Activated T-cell treated with anti-CD3 and anti-CD28 coated beads for 24 hours (primary cell): Measurements from ENCODE around the gene LRRC37A.
"Not testable (repeated sequence)": the region's sequence is repeated elsewhere in the genome, so short reads cannot be mapped to it uniquely, and the experiment has no call there.

Experiments used
- DNase-seq: peaks from one replicate; pipeline ENCODE4 v3.0.0-alpha.2; 2020; ENCODE audit warnings: low read depth

LRRC37A gene

DNA sequence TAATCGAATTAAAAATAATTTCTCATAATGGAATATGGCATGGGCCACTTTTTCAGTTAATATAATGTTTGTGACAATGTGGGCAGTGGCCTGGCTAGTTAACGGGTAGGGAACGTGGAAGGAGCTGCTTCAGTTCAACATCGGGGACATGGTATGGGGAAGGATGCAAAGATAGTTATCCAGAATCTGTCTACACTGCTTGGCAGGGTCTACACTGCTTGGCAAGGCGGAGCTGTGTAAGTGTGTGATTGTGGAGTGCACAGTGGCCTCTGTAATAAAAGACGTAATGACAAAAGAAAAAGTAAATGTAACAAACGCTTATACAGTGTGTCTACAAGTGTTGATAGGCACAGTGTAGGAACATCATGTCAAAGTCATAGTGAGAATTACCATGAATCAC lies 7.3 kb upstream of the LRRC37A start:
- DNase-seq = not testable (repeated sequence)

DNA sequence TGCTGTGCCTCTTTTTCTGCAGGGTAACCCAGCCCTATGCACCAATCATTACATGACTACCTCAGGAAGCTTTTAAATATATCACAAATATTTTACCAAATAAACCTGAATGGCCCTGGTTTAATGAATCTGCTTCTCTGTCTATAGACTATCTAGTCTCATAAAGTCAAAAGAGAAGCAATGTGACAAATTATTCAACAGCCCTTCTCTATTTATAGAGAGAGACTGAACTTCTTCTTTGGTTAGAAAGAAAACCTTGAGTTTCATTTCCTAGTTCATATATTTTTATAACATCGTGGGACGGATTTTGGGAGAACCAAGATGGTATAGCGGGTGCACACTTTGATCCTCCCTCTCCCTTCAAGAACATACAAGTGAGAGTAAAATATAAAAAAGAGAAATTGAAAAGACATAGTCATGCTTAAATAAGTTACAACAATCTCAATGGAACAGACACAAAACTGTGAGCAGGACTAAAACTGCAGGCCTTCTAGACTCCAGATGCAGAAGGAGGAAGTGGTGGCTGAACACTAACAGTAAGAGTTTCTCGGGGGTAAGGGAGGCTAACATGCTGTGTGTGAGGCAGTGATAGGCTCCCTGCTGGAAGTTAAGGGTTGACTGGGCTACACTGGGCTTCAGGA lies 3.9 kb upstream of the LRRC37A start:
- DNase-seq = not testable (repeated sequence)

DNA sequence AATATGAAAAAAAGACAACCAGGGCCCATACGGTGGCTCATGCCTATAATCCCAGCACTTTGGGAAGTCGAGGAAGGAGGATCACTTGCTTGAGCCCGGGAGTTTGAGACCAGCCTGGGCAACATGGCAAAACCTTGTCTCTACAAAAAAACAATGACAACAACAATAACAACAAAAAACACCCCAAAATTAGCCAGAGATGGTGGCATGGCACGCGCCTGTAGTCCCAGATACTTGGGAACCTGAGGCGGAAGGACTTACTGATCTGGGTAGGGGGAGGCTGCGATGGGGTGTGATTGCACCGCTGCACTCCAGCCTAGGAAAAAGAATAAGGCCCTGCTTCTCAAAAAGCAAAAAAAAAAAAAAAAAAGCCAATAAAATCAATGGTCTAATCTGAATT lies 3.3 kb upstream of the LRRC37A start:
- DNase-seq = not testable (repeated sequence)

DNA sequence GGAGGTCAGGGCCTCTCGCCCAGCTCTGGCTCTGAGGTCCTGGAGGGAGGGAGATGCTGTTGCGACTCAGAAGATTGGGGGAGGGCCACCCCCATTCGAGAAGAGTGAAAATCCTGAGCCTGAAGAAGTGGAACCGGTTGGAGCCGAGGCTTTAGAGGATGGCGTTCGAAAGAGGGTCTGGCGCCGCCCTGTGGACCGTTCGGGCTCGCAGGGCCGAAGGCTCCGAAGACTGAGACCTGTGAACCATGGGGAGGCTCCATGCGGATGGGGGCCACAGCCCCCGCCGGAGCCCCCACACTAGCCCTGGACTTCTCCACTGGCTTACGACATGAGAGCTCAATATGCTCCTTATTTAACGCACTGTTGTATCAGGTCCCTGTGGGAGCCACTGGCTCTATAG lies 46.3 kb downstream of the LRRC37A start:
- DNase-seq = not testable (repeated sequence)

DNA sequence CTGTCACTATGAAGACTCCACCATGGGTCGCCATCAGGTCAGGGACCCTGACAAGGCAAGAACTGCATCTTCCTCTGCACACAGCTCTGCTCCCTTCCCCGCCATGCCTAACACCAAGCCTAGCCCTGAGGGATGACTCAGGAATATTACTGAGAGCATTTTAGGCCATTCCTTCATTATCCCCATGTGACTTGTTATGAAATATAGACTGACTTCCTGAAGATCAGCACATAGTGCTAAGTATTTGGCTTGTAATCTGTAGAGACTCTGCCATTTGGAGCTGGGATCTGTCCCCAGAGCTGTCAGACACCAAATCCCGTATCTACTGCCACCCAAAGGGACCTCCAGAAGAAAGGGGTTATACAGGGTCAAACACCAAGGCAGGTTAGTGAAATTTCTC lies 47.2 kb downstream of the LRRC37A start:
- DNase-seq = not testable (repeated sequence)

DNA sequence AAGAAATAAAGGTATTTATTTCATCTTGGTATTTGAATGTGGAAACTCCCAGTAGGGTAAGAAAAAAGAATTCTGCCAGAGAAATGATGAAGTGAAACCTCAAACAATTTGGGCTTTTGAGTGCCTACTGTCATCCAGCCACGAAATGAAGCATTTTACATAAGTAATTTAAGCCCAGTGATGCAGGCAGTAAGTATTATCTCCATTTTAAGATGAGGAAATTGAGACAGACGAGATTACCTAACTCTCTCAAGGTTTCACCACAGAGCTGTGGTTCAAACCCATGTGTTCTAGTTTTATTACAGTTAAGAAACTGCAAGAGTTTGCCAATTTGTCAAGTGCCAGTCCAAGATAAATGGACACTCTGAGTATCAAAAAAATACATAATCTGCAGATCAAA lies 53.4 kb downstream of the LRRC37A start:
- not testable (repeated sequence) for DNase-seq

DNA sequence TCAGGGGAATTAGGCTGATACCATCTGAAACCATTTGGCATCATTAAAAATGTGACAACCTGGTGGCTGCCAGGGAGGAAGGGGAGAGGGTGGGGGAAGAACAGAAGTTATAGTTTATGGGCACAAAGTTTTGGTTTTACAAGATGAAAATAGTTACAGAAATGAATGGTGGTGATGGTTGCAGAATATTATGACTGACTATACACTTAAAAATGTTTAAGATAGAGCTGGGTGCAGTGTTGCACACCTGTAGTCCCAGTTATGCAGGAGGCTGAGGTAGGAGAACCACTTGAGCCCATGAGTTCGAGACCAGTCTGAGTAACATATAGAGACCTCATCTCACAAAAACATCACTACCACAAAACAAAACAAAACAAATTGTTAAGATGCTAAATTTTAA lies 54.1 kb downstream of the LRRC37A start:
- not testable (repeated sequence) for DNase-seq

DNA sequence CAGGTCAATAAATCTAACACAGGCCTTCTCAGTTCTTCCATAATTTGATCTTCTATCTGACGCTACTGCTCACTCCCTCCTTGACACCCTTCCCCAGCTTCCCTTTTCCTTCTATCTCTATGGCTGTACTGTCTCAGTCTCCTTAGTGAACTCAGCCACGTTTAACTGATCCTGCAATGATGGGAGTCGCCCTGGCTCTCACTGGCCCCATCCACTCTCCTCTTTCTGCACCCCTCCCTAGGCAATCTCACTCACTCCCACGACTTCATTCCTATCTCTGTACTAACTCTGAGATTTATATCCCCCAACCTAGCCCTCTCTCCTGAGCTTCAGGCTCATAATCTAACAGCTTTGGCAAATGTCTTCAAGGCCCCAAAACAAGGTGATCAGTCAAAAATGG lies 58.9 kb downstream of the LRRC37A start:
- DNase-seq = not testable (repeated sequence)

DNA sequence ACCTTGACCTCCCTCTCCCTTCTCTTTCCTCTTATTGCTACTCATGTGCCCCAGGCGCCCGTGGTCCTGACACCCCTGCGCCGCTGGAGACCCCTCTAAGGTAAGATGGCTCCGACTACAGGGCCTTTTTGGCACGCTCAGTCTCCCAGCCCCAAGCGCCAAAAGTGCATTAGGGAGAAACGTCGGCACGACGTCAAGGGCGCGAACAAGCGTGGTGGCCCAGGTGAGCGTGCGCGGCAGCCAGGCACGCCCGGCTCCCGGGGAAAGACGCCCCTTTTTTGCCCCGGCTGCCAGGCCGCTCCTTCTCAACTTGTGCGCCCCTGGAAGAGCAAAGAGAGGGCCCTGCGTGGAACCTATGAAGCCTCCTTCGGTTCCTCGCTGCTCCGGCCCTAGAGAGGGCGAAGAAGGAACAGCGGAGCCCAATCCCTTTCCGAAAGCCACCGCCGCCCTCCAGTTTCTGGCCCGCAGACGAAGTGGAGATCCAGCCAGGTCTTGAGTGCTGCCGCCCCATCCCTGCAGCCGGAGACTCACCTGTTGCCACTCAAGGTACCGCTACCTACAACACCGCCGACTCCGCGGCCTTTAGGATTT lies 66.3 kb downstream of the LRRC37A start:
- DNase-seq = not testable (repeated sequence)

DNA sequence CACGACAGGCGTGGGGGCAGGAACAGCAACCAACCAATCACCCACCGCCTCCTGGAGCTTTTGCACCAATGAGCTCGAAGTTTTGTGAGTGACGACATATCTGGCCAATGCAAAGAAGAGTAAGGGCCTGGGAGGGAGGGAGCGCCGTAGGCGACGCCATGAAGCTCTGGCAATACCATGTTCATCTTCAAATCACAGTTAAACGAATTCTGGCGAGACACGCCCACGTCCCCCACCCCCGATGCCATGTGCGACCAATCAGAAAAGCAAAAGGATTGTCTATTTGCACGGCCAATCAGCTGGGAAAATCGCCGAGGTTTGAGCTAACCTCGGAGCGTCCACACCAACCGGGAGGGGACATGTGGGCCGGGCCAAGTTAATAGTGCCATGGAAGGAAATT lies 66.8 kb downstream of the LRRC37A start, which contains the start of gene ARL17B:
Gene ARL17B (minus strand): TSS at position 12 of the 400 bp plus-strand sequence. CDS start 3,369 bp downstream, outside the sequence.
- peak; percentile 95 for DNase-seq

DNA sequence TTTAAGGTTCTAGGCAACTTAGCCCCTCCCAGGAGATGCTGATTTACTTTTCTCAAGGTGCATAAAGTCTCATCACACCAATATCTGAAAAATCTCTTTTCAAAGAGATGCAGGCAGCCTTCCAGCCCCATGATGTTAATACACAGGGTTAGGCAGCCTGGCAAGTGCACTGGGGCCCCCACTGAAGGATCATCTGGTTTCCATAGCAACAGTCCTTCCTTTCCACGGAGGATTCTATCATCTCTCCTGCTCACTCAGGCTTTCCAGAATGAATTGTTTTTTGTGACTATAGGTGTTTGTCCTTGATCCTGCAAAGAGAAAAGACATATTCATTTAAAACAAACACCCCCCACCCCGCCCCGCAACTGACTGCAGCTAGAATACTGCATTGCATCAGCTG lies 72.6 kb downstream of the LRRC37A start:
- not testable (repeated sequence) for DNase-seq

DNA sequence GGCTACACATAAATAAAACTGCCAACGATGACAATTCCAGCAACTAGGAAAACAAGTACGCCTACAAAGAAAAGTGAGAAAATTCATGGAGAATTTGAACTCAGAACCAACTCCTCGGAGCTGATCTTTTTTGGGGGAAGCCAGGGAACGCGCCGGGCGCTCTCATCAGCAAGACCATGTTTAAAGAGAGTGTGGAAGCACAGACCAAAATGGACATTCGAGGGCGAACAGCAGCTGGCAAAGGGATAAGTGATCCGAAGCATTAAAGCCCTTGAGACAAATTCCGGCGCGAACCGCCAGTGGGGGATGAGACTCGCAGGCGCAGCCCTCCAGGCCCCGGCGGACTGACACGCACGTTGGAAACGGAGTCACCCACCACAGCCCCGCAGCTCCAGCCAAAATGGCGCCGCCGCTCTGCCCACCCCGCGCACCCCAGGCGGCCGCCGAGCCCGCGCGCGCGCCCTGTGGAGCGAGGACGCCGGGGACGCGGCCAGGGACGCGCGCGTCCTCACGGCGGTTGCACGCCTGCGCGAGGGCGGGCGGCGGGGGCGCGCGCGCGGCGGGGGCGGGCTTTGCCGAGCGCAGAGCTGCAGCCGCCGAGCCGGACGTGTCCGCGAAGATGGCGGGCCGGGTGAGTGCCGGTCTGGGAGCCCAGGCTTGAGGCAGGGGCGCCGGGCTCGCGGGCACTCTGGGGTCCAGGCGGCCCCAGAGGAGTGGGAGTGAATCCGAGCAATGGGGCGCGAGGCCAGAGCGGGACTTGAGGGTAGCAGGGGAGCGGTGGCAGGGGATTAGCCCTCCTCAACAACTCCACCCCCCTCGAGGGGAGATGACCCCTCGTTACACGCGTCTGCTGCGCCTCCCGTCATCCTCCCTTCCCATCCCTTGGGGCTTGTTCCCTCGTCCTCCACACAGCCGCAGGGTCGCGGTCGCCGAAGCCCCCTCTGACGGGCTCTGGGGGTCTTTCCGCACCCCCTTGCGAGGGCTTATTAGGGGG lies 77.6 kb downstream of the LRRC37A start:
- not testable (repeated sequence) for DNase-seq

DNA sequence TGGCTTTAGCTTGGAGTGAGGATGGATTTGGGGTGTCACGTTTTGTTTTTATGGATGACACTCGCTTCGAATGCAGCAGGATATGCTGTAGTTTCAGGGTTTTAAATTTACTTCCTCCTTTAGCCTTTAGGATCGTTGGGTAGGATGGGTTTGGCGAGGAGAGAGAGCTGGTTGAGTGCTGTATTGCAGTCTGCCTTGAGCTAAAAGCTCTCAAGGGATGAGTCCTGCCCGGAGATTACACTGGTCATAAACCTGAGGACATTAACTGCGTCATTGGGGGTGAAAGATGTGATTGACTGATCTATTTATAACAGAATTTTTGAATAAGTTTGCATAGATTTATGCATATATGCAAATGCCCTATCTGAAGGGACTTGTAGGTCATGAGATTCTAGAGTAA lies 78.5 kb downstream of the LRRC37A start:
- not testable (repeated sequence) for DNase-seq

DNA sequence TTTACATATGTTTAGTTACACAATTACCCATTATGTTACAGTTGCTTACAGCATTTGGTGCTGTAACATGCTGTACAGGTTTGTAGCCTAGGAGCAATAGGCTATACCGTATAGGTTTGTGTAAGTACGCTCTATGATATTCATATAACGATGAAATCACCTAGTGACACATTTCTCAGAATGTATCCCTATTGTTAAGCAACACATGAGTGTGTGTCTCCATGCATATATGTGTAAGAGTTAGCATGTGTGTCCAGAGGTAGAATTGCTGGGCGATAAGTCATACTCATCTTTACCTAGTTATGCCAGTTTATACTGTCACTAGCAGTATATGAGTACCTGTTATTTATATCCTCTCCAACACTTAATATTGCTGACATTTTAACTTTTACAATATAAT lies 88.2 kb downstream of the LRRC37A start:
- not testable (repeated sequence) for DNase-seq

DNA sequence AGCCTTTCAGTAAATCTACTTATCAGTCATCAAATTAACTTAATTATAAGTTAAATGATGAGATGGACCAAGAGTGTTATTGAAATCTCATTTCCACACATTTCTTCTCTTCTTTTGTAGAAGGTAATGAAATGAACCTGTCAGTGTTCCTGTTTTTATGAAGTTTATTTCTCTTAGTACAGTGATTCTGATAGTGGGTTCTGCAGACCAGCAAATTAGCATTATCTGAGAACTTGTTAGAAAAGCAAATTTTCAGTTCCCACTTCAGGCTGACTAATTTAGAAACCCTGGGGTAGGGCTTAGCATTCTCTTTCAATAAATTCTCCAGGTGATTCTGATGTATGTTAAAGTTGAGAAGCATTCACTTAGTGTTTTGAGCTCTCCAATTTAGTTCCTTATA lies 90.6 kb downstream of the LRRC37A start:
- not testable (repeated sequence) for DNase-seq
